K562 (cell line): ENCODE measurements around the gene STEAP2. TPM values are rescaled to one million over a fixed set of nuclear protein-coding genes. Genes with fewer than 3 reads are reported as not detected.

Experiments
- ATAC-seq: fragments of 200-7000 bp; cut with Tn5 transposase; 3 replicates; pipeline ENCODE4 v1.9.1; 2020; ENCODE audit warnings: moderate library complexity
- BruUV-seq: library from RNA; stranded (reverse); fragments of 400-500 nt; replicated peaks from 2 replicates; lab custom pipeline; 2021; lab: Mats Ljungman, UMichigan
- CTCF ChIA-PET: fragments of 300-600 bp; formaldehyde crosslinking; extraction: SDS; loops from one replicate; lab custom pipeline; 2021; ENCODE audit warnings: low intra/inter-chr PET ratio; lab: Yijun Ruan, JAX
- POLR2A ChIA-PET: fragments of 300-600, 350-650 bp; sonication (Branson Sonifier 250); formaldehyde crosslinking; extraction: SDS; loops from one replicate; lab custom pipeline; 2021; ENCODE audit warnings: antibody characterized with exemption, inconsistent platforms; lab: Yijun Ruan, JAX
- DNase-seq, 4 experiments: peaks; one replicate each; pipeline versions ENCODE4 v3.0.0 to v3.0.0-alpha.2; 2011 to 2018; ENCODE audit warnings: low spot score in 3 of 4, mixed read lengths in 3 of 4; ENCODE audit errors: extremely low read depth in 1 of 4
- FAIRE-seq: peaks from 2 replicates; lab custom pipeline; 2011; peaks lifted over from hg19 to GRCh38; lab: Jason Lieb, UNC
- H2AFZ ChIP-seq: 2 replicates; pipeline ENCODE4 v1.6.0; 2011; ENCODE audit warnings: low read depth, low read length, control low read depth, inconsistent platforms
- H3K27ac ChIP-seq: fragments of 200-600 bp; 3 replicates; pipeline ENCODE4 v1.8.0; 2011; ENCODE audit warnings: low read depth, mild to moderate bottlenecking, control low read depth, inconsistent platforms, low read length, moderate library complexity, mixed read lengths; ENCODE audit errors: extremely low read depth
- H3K27me3 ChIP-seq, 2 experiments: fragments of 300-600 bp in 1 of 2; 2 replicates in 1 of 2; 3 replicates in 1 of 2; pipeline versions ENCODE4 v1.6.0 to v1.8.0; 2011; ENCODE audit warnings: inconsistent platforms in 2 of 2, low read length in 2 of 2, mild to moderate bottlenecking in 1 of 2, mixed read lengths in 1 of 2, moderate library complexity in 1 of 2; ENCODE audit not compliant: control insufficient read depth in 2 of 2, insufficient read depth in 2 of 2
- H3K36me3 ChIP-seq: fragments of 300-600 bp; 3 replicates; pipeline ENCODE4 v1.8.0; 2011; ENCODE audit warnings: mild to moderate bottlenecking, low read length, inconsistent platforms; ENCODE audit not compliant: control insufficient read depth, insufficient read depth
- H3K4me1 ChIP-seq, 2 experiments: fragments of 200-600 bp in 1 of 2; replicated peaks in 1 of 2; 2 replicates in 1 of 2; 3 replicates in 1 of 2; pipeline versions ENCODE4 v1.5.1 to v1.8.0; 2011; ENCODE audit warnings: inconsistent platforms in 2 of 2, low read length in 2 of 2, mild to moderate bottlenecking in 1 of 2, mixed read lengths in 1 of 2, moderate library complexity in 1 of 2; ENCODE audit not compliant: control insufficient read depth in 2 of 2, insufficient read depth in 2 of 2
- H3K4me2 ChIP-seq: 2 replicates; pipeline ENCODE4 v1.6.1; 2011; ENCODE audit warnings: low read length, control low read depth, inconsistent platforms, mixed read lengths; ENCODE audit not compliant: insufficient read depth
- H3K4me3 ChIP-seq: fragments of 200-600 bp; sonication (generic), shearing (Covaris generic); 2 replicates; pipeline ENCODE4 v1.5.1; 2016; ENCODE audit warnings: control low read depth, inconsistent platforms
- H3K79me2 ChIP-seq: fragments of 200-600 bp; 3 replicates; pipeline ENCODE4 v1.8.0; 2011; ENCODE audit warnings: low read length, inconsistent platforms; ENCODE audit not compliant: control insufficient read depth, insufficient read depth
- H3K9ac ChIP-seq, 2 experiments: 2 replicates each; pipeline versions ENCODE4 v1.6.0 to v1.6.1; 2011; ENCODE audit warnings: low read depth in 2 of 2, low read length in 2 of 2, control low read depth in 1 of 2, inconsistent platforms in 1 of 2, mild to moderate bottlenecking in 1 of 2, mixed read lengths in 1 of 2; ENCODE audit not compliant: insufficient read depth in 1 of 2
- H3K9me1 ChIP-seq: one replicate; pipeline ENCODE4 v1.6.0; 2011; ENCODE audit warnings: inconsistent platforms, mild to moderate bottlenecking, low read length, moderate library complexity; ENCODE audit not compliant: control insufficient read depth, insufficient read depth
- H3K9me3 ChIP-seq: replicated peaks from 2 replicates; pipeline ENCODE4 v1.5.1; 2011; ENCODE audit warnings: low read depth, low read length, inconsistent platforms; ENCODE audit not compliant: control insufficient read depth, insufficient read depth
- H4K20me1 ChIP-seq: replicated peaks from 2 replicates; pipeline ENCODE4 v1.6.1; 2011; ENCODE audit warnings: low read length, inconsistent platforms, mixed read lengths; ENCODE audit not compliant: control insufficient read depth, insufficient read depth
- ARID3B ChIP-seq: fragments of 250-450 bp; sonication (Bioruptor Pico); IDR thresholded peaks from 2 replicates; pipeline ENCODE4 v1.4.0; 2020; ENCODE audit warnings: borderline replicate concordance
- FOXP4 ChIP-seq: sonication (generic); formaldehyde crosslinking; IDR thresholded peaks from 2 replicates; pipeline ENCODE4 v1.8.0; 2022; ENCODE audit warnings: mild to moderate bottlenecking, missing genetic modification reagents, borderline replicate concordance
- GTF2A2 ChIP-seq: IDR thresholded peaks from 2 replicates; pipeline ENCODE4 v1.6.1; 2016; ENCODE audit warnings: mild to moderate bottlenecking, missing genetic modification characterization, missing compliant biosample characterization
- GTF2F1 ChIP-seq: IDR thresholded peaks from 2 replicates; pipeline ENCODE4 v1.6.1; 2011; ENCODE audit warnings: low read depth, low read length, improper control_type of control experiment
- MAZ ChIP-seq, 2 experiments: fragments of 450-650 bp in 1 of 2; sonication (generic) in 1 of 2; formaldehyde crosslinking; IDR thresholded peaks in 1 of 2; conservative IDR thresholded peaks in 1 of 2; 2 replicates each; pipeline versions ENCODE4 v1.4.0 to v1.5.0; 2020; ENCODE audit warnings: mild to moderate bottlenecking in 1 of 2, missing genetic modification reagents in 1 of 2
- MLLT1 ChIP-seq, 2 experiments: fragments of 450-650 bp; IDR thresholded peaks; 2 replicates each; pipeline ENCODE4 v1.6.1; 2016
- NEUROD1 ChIP-seq: fragments of 150-350 bp; IDR thresholded peaks from 2 replicates; pipeline ENCODE4 v1.6.1; 2014; ENCODE audit warnings: borderline replicate concordance, low read length, low read depth; ENCODE audit not compliant: partially characterized antibody
- TSC22D4 ChIP-seq: fragments of 450-650 bp; IDR thresholded peaks from 2 replicates; pipeline ENCODE4 v1.6.1; 2016; ENCODE audit warnings: missing genetic modification characterization, missing biosample characterization, control low read depth
- ZMIZ1 ChIP-seq, 2 experiments: fragments of 150-350 bp in 1 of 2; IDR thresholded peaks; 2 replicates each; pipeline ENCODE4 v1.6.1; 2012 to 2016; ENCODE audit warnings: low read depth in 2 of 2, low read length in 2 of 2, mild to moderate bottlenecking in 1 of 2, moderate library complexity in 1 of 2
- ZNF24 ChIP-seq: fragments of 450-650 bp; IDR thresholded peaks from 2 replicates; pipeline ENCODE4 v1.6.1; 2016
- ZNF384 ChIP-seq: IDR thresholded peaks from 2 replicates; pipeline ENCODE4 v1.6.1; 2012; ENCODE audit warnings: low read depth, low read length, improper control_type of control experiment
- WGBS: fragments of 100-300 bp; shearing (Covaris generic); methylation state at CpG from one replicate; pipeline ENCODE4 v1.1.6; 2016; ENCODE audit warnings: low coverage, mixed read lengths; ENCODE audit not compliant: insufficient coverage; ENCODE audit errors: missing lambda C conversion rate; 5-methylcytosine and 5-hydroxymethylcytosine counted together
- in situ Hi-C: fragments of 300-500 bp; cut with MboI; formaldehyde crosslinking; loops from 4 replicates; pipeline ENCODE4 v1.15.0; 2018; ENCODE audit warnings: inconsistent platforms, mixed read lengths
- intact Hi-C: fragments of 100-400 bp; cut with micrococcal nuclease; formaldehyde crosslinking; loops from 2 replicates; pipeline ENCODE4 v1.14.2; 2022
- polyA plus RNA-seq, 8 experiments: library from polyadenylated mRNA; depleted of rRNA in 4 of 8; stranded (reverse) in 5 of 8; unstranded in 3 of 8; fragments of >200 nt; fragmentation: Nextera tagmentation in 2 of 8; fragmentation: Illumina TruSeq in 1 of 8; extraction: Ambion mirVana in 2 of 8; extraction: Trizol in 1 of 8; gene quantifications; 2 replicates each; pipeline versions ENCODE4 v1.2.1 to v1.2.3, GENCODE V29; 2011 to 2014; ENCODE audit warnings: inconsistent platforms in 1 of 8, missing spikeins in 1 of 8
- total RNA-seq, 7 experiments: library from RNA; depleted of rRNA in 6 of 7; stranded (reverse); fragments of >200 nt in 6 of 7; fragmentation: Illumina TruSeq in 2 of 7; extraction: Trizol in 2 of 7; gene quantifications; 2 replicates each; pipeline versions ENCODE4 v1.2.1 to v1.2.3, GENCODE V29; 2011 to 2021; ENCODE audit warnings: low replicate concordance in 1 of 7

STEAP2 gene
- total and polyA plus RNA-seq, 9 of the 15 experiments (the other 6 are each of a cell fraction or from before 2014, with no cell fraction given): 0.02 to 0.03 TPM; not detected in 7

- intact Hi-C loops: no loop called here
- H3K9me3 ChIP-seq: no peaks in the 10 kb centered on the region
- no peak overlapping the region for H3K27ac ChIP-seq
- H3K9ac ChIP-seq: no peak overlapping the region
- DNase-seq (no peak), FAIRE-seq (no peak), ATAC-seq (no peak)
- H3K9me1 ChIP-seq: no peaks in the 10 kb centered on the region
- 0% methylated on average over 2 of the region's 2 CpGs for WGBS
- no peak overlapping the region for H3K4me2 ChIP-seq
- H3K27me3 ChIP-seq: no peaks in the 10 kb centered on the region
- no peaks in the 10 kb centered on the region for H3K36me3 ChIP-seq
- CTCF ChIA-PET: no interaction called here
- no peak for TF ChIP-seq ZMIZ1 (IDR thresholded peaks at IDR 0.05; ENCODE audit: low read depth in 2 of 2, low read length in 2 of 2)
- no peak for TF ChIP-seq FOXP4 (CRISPR knock-in tag)
- no peak for TF ChIP-seq MLLT1 (IDR thresholded peaks at IDR 0.05)
- TF ChIP-seq MAZ (CRISPR knock-in tag; conservative IDR thresholded peaks at IDR 0.05 in 1 of 2, IDR thresholded peaks at IDR 0.05 in 1 of 2): no peak
- no peak for TF ChIP-seq ZNF384
- TF ChIP-seq TSC22D4 (tag): no peak
- TF ChIP-seq ZNF24: no peak
- TF ChIP-seq NEUROD1: no peak
- TF ChIP-seq ARID3B (CRISPR knock-in tag): no peak
- no peak for TF ChIP-seq GTF2A2 (tag)
- no peak for TF ChIP-seq GTF2F1
- TF ChIP-seq, all 486 proteins: peak for 0
- Histone ChIP-seq H4K20me1 (no peaks in the 10 kb centered on the region), H3K4me3 (no peak overlapping the region), H3K79me2 (no peaks in the 10 kb centered on the region), H2AFZ (no peak overlapping the region), H3K4me1 (no peaks in the 10 kb centered on the region)
- POLR2A ChIA-PET: no interaction called here
- in situ Hi-C loops: no loop called here
- no TSS peak for BruUV-seq
Measured at GRCh38 chr7:90229682-90230081, 18.1 kb downstream of the STEAP2 start.
